ENCODE data around the gene KCTD15.

DNA sequence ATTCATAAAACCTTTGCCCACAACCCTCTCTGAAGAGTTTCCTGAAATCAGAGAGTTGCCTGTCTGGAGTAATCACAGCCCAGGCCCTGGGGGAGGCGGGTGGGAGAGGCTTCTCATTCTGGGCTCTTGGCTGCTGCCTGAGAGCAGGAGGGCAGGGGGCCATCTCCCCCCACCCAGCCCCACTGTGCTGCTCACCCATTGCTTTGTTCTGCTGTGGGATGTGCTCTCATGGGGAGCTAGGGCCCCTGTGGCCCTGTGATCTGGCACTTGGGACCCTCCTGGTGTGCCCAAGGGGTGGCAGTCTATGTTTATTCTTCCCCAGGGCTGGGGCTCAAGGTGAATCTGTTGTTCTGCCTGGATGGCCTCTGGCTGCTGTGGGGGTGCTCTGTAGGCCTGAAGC lies 6.1 kb downstream of the KCTD15 start:
- TF ChIP-seq, protein P1, sequence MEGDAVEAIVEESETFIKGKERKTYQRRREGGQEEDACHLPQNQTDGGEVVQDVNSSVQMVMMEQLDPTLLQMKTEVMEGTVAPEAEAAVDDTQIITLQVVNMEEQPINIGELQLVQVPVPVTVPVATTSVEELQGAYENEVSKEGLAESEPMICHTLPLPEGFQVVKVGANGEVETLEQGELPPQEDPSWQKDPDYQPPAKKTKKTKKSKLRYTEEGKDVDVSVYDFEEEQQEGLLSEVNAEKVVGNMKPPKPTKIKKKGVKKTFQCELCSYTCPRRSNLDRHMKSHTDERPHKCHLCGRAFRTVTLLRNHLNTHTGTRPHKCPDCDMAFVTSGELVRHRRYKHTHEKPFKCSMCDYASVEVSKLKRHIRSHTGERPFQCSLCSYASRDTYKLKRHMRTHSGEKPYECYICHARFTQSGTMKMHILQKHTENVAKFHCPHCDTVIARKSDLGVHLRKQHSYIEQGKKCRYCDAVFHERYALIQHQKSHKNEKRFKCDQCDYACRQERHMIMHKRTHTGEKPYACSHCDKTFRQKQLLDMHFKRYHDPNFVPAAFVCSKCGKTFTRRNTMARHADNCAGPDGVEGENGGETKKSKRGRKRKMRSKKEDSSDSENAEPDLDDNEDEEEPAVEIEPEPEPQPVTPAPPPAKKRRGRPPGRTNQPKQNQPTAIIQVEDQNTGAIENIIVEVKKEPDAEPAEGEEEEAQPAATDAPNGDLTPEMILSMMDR (IDR thresholded peaks at IDR 0.05; ENCODE audit: insufficient read depth, low read length, poor library complexity, severe bottlenecking): no peak
- TF ChIP-seq EZH2phosphoT487 (conservative IDR thresholded peaks at IDR 0.05; ENCODE audit: low read length): no peak
